ENCODE data around the gene RAB11FIP4. TPM values are rescaled to one million over a fixed set of nuclear protein-coding genes. Genes with fewer than 3 reads are reported as not detected.
"Not testable (repeated sequence)": the region's sequence is repeated elsewhere in the genome, so short reads cannot be mapped to it uniquely, and the experiment has no call there.

RAB11FIP4 gene, protein sequence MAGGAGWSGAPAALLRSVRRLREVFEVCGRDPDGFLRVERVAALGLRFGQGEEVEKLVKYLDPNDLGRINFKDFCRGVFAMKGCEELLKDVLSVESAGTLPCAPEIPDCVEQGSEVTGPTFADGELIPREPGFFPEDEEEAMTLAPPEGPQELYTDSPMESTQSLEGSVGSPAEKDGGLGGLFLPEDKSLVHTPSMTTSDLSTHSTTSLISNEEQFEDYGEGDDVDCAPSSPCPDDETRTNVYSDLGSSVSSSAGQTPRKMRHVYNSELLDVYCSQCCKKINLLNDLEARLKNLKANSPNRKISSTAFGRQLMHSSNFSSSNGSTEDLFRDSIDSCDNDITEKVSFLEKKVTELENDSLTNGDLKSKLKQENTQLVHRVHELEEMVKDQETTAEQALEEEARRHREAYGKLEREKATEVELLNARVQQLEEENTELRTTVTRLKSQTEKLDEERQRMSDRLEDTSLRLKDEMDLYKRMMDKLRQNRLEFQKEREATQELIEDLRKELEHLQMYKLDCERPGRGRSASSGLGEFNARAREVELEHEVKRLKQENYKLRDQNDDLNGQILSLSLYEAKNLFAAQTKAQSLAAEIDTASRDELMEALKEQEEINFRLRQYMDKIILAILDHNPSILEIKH
- total RNA-seq, result 4.9 TPM
- long read RNA-seq, partial matches to known transcripts, result 3 of 6 reads
- long read RNA-seq, other reads (novel, unspliced or antisense), result 0 of 6 reads

DNA sequence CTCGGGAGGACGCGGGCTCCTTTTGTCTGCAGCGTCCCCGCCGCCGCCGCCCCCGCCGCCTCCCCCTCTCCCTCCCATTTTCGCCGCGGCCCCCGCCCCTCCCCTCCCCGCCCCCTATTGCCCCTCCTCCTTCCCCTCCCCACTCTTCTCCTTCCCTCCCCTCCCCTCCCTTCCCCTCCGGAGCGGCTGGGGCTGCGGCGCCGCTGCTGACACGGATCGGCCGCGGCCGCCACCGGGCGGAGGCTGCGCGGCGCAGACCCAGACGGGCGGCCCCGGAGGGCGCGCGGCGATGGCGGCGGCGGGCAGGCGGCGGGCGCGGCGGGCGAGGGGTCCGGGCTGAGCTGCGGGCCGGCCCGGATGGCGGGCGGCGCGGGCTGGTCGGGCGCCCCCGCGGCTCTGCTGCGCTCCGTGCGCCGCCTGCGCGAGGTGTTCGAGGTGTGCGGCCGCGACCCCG, at the start of gene RAB11FIP4:
TSS of gene RAB11FIP4 (plus strand) at position 180 of the 454 bp plus-strand sequence. CDS start at position 358, 178 bp downstream.
- intact Hi-C loops (cut with DNase I), result no loop called here
- DNase-seq (ENCODE audit: low spot score), result no peak

DNA sequence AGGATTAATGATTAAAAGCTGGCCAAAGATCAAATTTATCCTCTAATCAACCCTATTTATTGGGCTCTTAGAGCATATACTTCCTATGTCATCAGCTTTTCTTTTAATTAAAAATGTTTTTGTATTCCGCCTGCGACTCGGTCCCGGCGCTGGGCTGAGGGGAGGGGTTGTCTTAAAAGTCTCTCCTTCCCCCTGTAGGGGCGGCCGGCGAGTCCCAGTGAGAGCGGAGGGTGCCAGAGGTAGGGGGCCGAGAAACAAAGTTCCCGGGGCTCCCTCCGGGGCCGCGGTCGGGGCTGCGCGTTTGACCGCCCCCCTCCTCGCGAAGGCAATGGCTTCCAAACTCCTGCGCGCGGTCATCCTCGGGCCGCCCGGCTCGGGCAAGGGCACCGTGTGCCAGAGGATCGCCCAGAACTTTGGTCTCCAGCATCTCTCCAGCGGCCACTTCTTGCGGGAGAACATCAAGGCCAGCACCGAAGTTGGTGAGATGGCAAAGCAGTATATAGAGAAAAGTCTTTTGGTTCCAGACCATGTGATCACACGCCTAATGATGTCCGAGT, 46.2 kb upstream of the RAB11FIP4 start:
- DNase-seq (ENCODE audit: low spot score); intact Hi-C loops (cut with DNase I): not testable (repeated sequence)

DNA sequence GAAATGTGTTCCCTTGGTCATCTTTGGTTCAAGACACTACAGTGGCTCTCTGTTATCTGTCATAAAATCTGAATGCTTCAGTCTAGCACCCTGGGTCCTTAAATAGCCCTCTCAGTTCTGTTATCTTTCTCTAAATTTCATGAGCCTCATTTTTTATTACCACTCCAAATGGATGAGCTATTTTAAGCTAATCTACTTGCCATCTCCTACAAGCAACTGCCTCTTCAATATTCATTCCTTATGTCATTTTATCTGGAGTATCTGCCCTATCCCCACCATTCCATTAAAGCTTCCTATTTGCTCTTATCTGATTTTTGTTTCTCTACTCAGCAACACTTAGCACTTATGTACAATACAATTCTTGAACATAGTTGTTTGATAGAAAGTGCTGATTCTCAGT, 42.0 kb upstream of the RAB11FIP4 start:
- intact Hi-C loops (cut with DNase I), result no loop called here
- no peak for DNase-seq (ENCODE audit: low spot score)

DNA sequence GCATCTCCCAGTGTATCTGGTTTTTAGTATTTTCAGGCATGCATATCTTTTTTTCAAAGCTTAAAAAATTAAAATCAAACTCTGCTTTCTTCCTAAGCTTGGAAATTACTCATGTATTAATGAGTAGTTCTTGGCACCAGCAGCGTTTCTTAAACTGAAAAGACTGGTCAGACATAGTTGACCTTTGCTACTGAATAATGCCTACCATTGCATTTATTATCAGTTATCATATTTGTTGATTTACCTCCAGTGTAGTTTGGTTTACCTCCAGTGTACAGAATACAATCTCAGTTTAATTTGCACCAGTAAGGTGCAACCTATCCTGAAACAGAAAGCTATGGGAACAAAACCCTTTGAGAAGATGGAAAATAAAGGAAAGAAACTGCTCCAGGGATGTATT, 35.5 kb upstream of the RAB11FIP4 start:
- no peak for DNase-seq (ENCODE audit: low spot score)
- intact Hi-C loops (cut with DNase I), result no loop called here

DNA sequence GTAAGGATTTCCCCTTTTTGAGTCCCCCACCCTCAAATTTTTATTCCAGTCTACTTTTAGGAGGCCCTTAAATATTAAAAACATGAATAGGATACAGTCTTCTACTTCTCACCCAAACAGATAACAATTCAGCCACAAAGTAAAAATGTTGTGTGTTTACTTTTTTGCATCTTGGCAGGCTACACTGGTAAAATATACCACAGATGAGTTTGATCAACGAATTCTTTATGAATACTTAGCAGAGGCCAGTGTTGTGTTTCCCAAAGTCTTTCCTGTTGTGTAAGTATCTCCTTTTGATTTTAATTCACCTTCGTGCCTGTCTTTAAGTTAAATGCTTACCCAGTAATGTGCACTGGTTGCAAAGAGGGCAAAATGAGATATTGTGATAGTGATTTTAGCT, 34.4 kb upstream of the RAB11FIP4 start:
- intact Hi-C loops (cut with DNase I), result no loop called here
- DNase-seq (ENCODE audit: low spot score), result no peak

DNA sequence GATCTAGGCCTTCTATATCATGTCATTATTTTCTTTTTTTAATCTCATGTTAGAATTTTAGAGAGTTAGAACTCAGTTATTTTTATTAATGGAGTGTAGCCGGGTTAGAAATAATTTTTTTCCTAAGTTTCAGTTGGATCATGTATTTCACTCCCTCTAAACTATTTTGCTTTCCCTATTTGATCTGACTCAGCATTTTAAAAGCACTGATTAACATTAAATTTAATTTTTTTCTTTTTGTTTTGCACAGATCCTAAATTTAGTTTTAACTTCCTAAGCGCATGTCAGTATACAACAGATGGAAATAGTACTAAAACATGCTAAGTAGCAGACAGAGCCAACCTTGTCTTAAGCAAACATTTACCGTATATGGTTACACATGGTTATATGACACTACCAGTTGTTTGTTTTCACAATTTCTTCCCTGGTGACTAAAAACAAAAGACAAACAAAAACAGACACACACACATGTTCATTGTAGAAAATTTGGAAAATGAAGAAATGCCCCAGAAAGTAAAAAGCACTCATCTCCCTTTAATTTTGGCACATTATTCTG, 33.6 kb upstream of the RAB11FIP4 start:
- no peak for DNase-seq (ENCODE audit: low spot score)
- intact Hi-C loops (cut with DNase I), result no loop called here

DNA sequence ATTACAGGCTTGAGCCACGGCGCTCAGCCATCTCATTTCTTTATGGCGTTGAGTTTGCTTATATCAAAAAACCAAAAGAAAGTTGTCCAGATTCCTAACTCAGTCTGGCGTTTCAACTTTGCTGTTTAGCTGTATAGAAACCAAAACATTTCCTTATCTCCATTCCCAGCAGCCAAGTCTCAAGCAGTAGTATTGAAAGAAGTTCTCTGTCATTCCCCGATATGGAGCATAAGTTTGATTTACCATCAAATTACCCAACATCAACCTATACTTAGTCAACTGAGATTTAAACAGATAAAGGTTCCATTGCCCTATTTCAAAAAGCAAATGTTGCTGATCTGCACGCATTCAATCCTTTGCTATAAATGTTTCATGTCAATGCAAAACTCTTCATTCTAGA, 27.5 kb upstream of the RAB11FIP4 start:
- intact Hi-C loops (cut with DNase I), result no loop called here
- DNase-seq (ENCODE audit: low spot score), result no peak

DNA sequence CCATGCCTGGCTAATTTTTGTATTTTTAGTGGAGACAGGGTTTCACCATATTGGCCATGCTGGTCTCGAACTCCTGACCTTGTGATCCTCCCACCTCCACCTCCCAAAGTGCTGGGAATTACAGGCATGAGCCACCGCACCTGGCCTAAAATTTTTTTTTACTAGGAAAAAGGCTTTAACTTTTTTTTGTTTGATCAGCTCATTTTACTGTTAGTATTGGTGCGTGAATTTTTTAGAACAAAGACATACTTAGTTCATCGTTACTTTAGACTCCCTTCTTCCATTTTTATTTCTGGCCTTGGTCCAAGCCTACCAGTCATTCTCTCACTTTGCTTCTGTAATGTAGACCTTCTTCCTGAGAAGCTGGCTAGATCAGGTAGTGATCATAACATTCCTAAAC, 25.4 kb upstream of the RAB11FIP4 start:
- intact Hi-C loops (cut with DNase I), result no loop called here
- DNase-seq (ENCODE audit: low spot score), result no peak

DNA sequence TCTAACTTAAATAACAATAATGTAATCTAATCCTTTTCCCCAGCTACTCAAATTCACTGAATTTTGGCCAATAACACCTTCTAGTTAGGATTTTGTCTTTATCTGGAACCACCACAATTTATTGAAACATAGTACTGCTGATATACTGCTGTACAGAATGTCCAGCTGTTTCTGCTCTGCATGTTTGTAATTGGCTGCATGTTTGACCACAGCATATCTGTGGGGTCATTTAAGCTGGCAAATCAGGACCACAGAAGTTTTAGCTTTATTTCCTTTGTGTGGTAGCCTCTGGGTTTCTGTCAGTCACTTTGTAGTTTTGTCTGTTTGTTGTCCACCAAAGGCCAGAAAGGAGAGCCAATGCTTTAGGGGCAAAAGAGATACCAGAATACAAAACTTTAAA, 22.2 kb upstream of the RAB11FIP4 start:
- intact Hi-C loops (cut with DNase I), result no loop called here
- no peak for DNase-seq (ENCODE audit: low spot score)

DNA sequence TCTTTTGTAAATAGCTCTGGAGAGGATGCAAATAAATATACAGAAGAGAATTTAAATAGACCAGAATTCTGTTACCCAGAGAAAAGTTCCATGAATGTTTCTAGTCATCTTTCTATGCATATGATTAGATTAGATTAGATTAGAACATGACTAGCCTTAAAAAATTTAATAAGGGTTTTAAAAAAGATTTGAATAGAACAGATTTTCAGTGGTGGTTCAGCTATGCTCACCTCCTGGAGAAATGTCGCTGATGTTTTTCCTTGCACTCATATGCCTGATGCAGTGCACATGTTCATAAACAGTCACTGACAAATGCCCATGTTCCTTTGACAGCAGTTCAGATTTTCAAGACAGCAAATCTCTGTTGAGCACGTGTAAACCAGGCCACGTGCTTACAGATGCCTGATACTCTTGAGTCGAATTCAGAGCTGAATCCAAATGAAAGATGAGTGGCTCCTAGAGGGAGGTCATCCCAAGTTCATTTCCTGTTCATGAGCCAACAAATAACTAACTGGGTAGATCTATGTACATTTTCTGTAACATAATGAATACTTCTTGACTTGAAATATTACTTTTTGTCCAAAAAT, 19.9 kb upstream of the RAB11FIP4 start:
- no peak for DNase-seq (ENCODE audit: low spot score)
- intact Hi-C loops (cut with DNase I), result loop anchor here (10.0 kb wide), 1 partner anchor 97 kb away; no protein-coding TSS in a partner anchor

DNA sequence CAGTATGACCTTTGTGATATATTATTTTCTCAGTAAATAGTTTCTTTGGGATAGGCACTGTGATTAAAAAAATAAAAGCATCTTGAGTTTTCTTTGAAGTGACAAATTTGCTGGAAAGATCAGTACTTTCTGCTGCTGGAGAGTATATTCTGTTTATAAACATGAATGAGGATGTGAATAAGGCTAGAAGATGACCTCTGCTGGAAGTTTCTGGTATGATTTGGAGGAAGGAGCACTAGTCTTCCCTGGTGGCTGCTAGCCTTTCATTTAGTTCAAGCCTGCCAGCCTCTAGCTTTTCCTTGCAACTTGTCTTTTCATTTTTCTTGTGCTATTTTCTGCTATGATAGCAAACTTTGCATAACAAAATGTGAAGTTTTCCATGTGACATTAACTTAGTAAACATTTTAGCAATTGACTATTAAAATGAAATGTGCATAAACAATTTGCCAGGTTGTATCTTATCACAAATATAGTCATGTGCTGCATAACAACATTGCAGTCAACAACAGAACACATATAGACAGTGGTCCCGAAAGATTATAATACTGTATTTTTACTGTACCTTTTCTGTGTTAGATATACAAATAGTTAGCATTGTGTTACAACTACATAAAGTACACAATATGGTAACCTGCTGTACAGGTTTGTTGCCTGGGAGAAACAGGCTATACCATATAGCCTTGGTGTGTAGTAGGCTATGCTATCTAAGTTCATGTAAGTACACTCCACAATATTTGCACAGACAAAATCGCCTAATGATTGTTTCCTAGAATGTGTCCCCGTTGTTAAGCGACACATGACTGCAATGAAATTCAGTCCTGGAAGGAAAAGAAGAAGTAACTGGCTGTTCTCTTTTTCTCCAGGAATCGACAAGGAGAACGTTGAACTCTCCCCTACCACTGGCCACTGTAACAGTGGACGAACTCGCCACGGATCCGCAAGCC, 18.1 kb upstream of the RAB11FIP4 start:
- no peak for DNase-seq (ENCODE audit: low spot score)
- intact Hi-C loops (cut with DNase I), result loop anchor here (10.0 kb wide), 1 partner anchor 99 kb away; no protein-coding TSS in a partner anchor

DNA sequence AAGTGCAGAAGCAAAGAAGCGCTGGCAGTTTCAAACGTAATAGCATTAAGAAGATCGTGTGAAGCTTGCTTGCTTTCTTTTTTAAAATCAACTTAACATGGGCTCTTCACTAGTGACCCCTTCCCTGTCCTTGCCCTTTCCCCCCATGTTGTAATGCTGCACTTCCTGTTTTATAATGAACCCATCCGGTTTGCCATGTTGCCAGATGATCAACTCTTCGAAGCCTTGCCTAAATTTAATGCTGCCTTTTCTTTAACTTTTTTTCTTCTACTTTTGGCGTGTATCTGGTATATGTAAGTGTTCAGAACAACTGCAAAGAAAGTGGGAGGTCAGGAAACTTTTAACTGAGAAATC, 17.4 kb upstream of the RAB11FIP4 start:
- DNase-seq (ENCODE audit: low spot score), result no peak
- intact Hi-C loops (cut with DNase I), result loop anchor here (10.0 kb wide), 1 partner anchor 99 kb away; no protein-coding TSS in a partner anchor

DNA sequence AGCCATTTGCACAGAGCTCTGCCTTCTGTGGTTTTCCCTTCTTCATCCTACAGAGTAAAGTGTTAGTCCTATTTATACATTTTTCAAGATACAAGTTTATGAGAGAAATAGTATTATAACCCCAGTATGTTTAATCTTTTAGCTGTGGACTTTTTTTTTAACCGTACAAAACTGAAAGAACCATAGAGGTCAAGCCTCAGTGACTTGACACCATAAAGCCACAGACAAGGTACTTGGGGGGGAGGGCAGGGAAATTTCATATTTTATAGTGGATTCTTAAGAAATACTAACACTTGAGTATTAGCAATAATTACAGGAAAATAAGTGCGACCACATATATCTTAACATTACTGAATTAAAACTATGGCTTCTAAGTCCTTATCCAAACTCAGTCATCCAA, 17.0 kb upstream of the RAB11FIP4 start:
- no peak for DNase-seq (ENCODE audit: low spot score)
- intact Hi-C loops (cut with DNase I), result loop anchor here (10.0 kb wide), 1 partner anchor 100 kb away; no protein-coding TSS in a partner anchor

DNA sequence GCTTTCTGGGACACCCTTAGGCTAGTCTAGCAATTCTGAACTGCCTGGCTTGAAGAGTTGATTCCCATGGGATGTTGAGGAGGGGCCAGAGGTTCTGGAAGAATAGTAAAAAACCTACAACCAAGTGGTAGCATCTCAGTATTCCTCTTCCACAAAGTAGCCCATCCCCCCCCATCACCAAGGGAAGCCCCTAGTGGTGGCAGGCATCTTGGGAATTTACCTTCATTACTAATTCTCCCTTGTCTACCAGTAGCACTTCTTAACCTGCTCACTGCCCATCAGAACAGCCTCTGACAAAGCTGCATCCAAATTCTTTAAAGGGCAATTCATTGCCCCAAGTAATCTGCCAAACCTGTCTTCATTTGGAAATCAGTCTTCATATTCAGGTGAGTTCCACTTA, 12.8 kb upstream of the RAB11FIP4 start:
- no peak for DNase-seq (ENCODE audit: low spot score)
- intact Hi-C loops (cut with DNase I), result loop anchor here (10.0 kb wide), 1 partner anchor 104 kb away; no protein-coding TSS in a partner anchor

DNA sequence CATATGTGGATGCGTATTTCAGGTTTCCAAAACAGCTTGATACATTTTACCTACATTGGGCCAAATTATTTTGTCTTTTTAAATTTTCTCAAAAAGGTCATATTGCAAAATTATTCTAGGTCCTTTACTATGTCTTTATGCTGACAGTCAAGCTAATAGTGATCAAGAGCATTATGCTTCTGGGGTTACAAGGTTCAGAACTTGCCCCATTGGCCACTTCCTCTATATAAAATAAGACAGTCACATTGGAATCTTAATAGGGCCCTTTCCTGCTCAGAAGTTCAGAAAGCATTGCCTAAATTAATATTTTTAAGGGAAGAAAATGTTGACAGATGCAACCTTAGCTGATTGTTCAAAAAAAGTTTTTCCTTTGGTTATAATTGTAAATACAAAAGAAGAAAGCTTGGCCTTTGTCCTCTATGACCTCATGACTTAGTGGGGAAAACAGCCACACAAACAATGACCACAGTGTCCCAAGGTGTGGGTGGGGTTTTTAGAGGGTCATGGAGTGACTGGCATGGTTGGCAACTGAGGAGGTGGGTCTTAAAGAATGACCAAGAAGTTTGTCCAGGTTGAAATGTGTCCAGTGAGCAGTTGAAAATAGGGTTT, 11.8 kb upstream of the RAB11FIP4 start:
- intact Hi-C loops (cut with DNase I), result loop anchor here (10.0 kb wide), 1 partner anchor 105 kb away; no protein-coding TSS in a partner anchor
- DNase-seq (ENCODE audit: low spot score), result no peak

DNA sequence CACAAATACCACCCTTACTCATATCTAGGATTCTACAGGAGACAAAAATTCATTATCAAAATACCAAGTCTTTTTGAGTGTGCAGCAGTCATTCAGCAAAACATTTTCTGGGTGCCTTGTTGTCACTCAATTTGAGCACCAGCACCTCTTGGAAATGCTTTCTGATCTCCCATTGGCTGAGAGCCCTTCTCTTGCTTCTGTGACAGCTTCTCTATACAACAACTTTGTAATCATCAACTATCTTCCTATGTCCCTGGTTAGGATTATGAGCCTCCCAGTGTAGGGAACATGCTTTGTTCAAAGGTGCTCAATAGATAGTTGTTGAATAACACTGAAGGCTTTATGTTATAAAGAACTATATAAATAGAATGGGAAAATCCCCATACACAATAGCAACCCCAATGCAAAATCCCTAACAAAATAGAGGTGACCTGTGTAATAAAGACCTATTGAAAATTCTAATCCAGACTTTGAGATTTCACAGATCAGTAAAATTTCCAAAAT, 10.3 kb upstream of the RAB11FIP4 start:
- intact Hi-C loops (cut with DNase I), result no loop called here
- DNase-seq (ENCODE audit: low spot score), result no peak

DNA sequence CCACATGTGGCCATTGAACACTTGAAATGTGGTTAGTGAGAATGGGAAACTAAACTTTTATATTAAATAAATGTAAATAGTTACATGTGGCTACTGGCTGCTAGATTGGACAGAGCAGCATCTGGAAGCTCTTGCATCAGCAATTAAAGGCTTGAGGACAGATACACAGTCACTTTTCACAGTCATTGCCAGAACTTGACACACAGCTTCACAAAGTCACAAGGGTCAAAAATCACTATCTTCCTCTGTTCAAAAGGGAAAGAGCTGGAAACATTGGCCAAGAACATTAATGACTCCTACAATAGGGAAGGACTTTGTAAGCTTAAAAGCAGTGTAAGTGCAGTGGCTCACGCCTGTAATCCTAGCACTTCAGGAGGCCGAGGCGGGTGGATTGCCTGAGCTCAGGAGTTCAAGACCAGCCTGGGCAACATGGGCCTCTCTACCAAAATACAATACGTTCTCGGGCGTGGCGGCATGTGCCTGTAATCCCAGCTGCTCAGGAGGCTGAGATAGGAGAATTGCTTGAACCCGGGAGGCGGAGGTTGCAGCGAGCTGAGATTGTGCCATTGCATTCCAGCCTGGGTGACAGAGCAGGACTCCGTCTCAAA, 8.7 kb upstream of the RAB11FIP4 start:
- intact Hi-C loops (cut with DNase I); DNase-seq (ENCODE audit: low spot score): not testable (repeated sequence)

DNA sequence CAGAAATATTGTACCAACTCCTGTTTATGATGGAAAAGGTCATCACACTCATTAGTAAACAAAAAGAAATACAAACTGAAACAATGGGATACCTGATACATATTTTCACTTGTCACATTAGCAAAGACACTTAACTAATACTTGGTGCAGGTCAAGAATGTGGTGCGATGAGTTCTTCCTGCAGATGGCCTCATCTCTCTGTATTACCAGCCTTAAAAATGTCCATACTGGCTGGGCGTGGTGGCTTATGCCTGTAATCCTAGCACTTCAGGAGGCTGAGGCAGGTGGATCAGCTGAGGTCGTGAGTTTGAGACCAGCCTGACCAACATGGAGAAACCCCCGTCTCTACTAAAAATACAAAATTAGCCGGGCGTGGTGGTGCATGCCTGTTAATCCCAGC, 8.0 kb upstream of the RAB11FIP4 start:
- DNase-seq (ENCODE audit: low spot score); intact Hi-C loops (cut with DNase I): not testable (repeated sequence)
